GM21528 (cell line): ENCODE measurements around the gene TUBGCP2.

ENCODE experiments used
- ATAC-seq: cut with Tn5 transposase; IDR thresholded peaks from one replicate; pipeline ENCODE4 v1.9.1; 2021; ENCODE audit warnings: mild to moderate bottlenecking, moderate library complexity; ENCODE audit not compliant: unreplicated experiment, low FRiP score

TUBGCP2 gene

DNA sequence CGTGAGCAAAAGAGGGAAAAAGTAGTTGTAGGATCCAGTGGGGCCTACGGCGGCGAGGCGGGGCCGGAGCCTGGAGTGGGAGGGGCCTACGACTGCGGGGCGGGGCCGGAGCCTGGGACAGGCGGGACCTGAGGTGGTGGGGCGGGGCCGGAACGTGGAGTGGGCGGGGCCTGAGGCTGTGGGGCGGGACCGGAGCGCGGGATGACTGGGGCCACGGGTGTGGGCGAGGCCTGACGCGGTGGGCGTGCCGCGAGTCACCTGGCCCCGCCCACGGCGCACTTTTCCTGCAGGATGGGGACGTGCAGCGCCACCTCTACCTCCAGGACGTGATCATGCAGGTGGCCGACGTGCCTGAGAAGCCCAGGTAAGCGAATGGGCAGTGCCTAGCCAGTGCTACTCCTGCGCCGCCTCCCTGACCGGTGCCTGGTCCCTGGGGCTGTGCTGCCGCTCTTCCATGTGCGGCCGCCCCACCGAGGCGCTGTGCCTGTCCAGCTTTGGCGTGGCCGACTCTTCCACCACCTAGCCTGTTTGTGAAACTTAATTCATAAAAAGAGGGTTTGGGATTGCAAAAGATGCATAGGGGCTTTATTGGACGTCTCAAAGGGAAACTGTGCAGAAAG lies 538 bp upstream of the TUBGCP2 start:
- ATAC-seq = peak; percentile 70

DNA sequence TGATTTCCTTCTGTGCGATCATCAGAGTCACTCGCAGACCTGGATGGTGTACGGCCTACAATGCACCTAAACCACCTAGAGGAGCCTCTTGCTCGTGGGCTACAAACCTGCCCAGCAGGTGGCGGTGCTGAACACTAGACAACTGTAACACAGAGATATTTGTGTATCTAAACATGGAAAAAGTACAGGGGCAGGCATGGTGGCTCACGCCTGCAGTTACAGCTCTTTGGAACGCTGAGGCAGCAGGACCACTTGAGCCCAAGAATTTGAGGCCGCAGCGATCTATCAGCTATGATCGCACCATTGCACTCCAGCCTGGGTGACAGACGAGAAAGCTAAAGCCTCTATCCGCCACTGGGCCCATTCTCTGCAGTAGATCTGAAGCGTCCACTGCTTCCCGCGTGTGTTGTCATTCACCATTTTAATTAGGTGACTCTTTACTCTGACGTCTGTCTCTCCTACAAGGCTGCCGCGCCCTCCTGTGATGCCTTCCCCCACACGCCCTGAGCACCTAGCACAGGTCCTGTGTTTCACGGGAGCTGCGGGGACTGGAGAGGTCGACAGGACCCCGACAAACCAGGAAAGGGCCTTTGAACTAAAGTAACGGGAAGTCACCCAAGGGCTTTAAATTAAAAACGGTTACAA lies 774 bp downstream of the TUBGCP2 start:
- peak; percentile 39 for ATAC-seq

DNA sequence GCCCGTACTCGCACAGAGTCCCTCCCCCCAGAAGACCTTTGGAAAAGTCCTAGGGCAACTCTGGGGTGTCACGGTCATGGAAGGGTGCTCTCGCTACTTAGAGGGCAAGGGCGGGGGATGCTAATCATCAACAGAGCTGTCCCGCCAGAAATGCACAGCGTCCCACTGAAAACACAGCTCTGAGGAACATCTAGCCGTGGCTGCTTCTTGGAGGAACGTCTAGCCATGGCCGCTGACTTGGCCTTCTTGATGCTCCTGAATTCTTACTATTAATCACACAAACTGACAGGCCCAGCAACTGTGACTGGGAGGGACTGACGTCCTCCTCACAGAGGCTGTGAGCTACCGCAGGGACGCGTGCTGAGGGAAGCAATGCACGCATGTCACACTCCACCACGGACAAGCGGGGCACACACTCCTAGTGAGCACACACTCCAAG lies 1.7 kb downstream of the TUBGCP2 start:
- ATAC-seq = no peak

DNA sequence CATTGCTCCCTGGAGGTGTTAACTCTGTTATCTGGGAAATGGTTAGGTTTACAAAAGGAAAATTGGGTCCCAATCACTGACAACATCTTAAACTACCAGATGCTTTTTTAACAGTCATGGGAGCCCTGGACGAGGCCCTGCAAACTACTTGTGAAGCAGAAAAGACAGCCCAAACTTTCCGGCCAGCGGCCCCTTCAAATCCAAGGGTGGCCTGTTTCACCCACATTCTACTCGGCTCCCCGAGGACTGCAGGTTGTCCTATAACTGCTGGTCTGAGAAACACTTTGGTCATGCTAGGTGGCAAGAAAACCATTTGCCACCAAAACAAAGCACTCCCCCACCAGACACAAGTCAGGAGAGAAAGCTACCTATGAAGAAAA lies 2.6 kb downstream of the TUBGCP2 start:
- no peak for ATAC-seq

DNA sequence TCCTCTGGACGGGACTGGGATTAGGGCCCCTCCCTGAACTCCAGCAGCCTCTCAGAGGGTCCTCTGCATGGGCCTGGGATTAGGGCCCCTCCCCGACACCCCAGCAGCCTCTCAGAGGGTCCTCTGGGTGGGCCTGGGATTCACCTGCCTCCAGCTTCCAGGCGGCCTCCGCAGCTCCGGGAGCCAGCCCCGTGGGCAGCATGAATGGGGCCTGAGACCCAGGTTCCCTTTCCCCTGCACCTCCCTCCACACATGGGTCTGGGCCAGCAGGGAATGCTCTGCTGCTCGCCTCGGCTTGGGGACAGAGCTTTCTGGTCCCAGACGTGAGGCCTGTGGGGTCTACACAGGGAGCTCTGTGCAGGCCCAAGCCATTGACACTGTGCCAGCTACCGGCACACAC lies 5.5 kb downstream of the TUBGCP2 start:
- ATAC-seq = no peak

DNA sequence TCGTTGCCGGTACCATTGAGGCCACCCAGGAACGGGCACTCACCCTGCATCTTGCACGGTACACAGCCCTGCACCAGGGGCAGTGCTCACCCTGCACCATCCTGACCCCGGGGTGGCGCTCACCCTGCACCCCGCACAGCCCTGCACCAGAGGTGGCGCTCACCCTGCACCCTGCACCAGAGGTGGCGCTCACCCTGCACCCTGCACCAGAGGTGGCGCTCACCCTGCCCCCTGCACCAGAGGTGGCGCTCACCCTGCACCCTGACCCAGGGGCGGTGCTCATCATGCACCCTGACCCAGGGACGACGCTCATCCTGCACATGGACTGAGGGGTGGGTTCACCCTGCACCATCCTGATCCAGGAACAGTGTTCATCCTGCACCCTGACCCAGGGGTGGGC lies 6.4 kb downstream of the TUBGCP2 start:
- no peak for ATAC-seq

DNA sequence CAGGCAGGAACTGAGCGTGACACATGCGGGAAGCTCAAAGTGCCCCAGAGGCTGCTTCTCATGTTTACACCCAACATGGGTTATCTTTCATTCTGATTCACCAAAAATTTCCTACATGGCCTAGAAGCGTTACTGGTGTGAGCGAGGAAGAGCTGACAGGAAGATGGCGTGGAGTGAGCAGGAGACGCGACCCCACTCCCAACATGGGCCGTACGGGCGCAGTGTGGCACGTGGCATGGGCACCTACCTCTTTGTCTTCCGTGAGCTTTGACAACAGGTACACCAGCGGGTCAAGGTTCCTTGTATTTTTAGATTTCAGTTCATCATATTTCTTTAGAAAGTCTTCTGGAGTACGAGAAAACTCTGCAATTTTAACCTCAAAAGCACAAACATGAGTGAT lies 8.9 kb downstream of the TUBGCP2 start:
- no peak for ATAC-seq

DNA sequence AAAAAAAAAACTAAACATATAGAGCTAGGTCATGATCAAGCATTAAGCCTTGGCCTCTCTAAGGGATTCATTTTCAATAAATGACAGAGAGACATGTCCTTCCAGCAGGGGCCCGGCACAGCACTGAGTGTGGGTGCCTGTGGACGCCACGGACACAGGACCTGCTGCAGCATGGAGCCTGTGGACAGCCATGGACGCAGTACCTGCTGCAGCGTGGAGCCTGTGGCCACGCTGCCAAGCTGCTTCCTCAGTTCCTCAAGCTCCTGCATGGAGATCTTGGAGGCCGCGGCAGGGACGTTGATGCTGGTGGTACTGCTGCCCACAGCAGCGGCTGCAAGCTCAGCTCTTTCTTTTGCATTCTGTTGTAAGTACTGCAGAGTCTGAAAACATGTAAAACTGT lies 9.4 kb downstream of the TUBGCP2 start:
- ATAC-seq = no peak

DNA sequence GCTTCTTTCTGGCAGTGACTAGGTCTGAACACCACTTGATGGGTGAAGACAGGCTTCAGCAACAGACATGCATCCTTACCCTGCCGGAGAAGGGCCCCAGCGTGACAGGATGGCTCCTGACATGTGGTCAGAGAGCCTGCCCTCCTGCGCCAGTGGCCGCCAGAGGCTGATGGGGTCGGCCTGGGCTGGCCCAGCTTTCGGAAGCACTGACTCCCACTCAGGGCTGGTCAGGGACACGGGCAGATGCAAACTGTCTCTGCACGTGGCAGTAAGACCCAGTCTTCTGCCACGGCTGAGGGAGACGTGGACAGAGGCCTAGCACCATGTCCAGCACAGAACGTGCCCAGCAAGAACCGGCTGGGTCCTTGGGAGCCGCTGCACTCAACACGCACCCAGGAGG lies 10.2 kb downstream of the TUBGCP2 start:
- ATAC-seq = no peak

DNA sequence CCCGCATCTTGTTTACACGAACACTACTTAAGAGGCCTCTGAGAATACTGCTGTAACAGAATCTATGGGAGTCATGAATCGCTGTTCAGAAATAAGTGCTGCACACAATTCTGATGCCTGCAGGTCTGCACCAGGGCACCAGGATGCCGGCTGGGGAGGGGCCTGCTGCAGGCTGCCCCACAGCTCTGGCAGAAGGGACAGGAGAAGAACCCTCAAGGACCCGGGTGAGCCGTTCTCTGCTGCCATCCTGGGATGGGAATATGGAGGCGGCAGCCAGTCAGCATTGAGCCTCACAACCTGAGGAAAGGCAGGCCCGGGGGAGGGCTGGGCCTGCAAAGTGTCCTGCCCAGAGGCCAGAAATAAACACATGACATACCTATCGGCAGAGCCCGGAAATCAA lies 11.2 kb downstream of the TUBGCP2 start:
- no peak for ATAC-seq

DNA sequence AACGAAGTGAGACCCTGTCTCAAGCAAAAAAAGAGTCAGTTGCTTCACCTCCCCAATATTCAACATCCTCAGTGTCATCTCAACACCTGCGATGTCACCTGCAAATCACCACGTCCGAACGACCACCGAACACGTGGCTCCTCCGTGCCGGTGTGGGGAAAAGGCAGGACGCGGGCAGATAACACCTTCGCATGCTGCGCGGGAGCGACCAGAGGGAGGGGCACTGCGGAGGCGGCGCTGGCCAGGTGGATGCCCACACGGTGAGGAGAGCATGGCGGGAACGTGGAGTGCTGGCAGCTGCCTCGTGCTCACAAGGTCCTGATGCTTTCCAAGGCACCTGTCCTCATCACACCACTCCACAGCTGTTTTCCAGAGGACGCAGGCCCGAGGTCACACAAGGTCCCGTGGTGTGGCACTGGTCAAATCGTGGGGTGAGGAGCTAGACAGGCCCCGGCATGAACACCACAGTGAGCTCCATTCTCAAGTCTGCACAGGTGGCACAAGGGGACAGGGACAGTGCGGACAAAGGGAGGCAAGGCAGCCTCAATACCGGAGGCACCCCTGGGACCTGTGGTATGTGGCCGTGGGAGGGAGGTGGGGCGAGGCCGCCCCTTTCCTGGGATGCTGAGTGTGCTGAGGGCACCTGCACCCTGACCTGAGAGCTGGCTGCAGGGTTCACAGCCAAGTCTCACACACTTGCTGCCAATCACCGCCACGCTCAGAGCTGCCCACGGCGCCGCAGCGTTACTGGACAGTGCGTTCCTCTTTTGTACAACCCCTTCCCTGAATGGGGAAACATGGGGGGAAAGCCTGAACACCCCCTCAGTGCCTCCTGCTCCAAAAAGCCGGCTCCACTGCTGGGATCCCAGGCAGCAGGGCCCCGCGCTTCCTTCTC lies 13.0 kb downstream of the TUBGCP2 start:
- no peak for ATAC-seq

DNA sequence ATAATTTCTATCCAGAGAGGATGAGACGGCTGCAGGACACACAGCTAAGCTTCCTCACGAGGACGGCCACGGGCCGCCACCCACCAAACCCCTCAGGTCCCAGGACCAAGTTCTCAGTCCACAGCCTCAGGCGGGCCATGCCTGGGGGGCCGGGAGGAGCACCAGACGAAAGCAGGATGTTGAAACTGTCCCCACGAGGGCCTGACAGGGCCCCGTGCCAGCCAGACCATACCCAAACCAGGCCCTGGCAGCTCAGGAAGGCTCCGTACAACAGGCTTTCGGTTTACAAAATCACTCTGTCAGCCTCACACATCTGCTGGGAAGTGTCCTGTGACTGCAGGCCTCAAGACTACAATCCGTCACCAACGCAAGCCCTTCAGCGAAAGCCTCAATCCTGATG lies 14.5 kb downstream of the TUBGCP2 start:
- no peak for ATAC-seq

DNA sequence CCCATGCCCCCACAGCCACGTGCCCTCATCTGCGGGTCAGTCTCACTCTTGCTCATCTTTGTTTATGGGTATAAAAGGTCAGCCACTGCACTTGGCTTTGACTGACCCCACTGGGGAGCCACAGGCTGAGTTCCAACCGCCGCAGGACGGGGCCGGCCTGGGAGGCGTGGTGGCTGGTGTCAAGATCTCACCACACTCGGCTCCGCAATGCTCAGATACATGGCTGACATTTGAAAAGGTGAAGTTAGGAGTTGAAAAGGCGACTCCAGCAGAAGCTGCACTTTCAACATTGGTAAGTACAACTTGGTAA lies 14.9 kb downstream of the TUBGCP2 start:
- no peak for ATAC-seq

DNA sequence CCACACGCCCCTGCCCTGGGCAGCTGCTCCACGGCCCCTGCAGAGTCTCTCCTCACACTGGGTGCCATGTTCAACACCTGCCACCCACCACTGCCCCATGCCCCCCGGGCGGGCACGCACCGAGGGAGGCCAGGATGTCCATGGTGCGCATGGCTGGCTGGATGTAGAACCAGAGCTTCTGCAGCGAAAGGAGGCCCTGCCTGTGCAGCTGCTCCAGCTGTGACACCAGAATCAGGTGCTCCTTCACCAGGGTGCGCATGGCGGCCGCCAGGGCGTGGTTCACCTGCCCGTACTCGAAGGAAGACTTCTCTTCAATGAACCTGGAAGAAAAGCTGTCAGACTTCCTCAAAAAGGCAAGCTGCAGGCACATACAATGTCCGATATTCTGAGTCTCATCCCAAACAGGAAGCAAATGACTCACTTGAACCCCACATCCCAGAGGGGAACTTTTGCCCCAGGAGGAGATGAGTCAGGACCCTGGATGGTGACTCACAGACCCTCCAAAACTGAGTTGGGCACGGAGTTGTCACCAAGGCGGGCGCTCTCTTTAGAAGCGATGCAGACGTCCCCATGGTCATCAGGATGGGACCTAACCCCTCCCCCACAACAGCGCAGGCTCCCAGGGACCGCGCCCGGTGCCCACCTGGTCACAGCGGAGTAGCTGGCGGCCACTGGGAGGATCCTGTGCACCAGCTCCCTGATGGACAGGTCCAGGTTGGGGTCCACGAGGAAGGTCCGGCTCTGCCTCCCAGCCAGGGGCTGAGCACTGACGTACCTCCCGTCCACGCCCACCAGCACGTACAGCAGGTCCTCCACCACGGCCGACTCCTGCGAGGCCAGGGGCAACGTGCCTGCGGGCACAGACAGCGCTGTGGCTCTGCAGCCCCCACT lies 15.5 kb downstream of the TUBGCP2 start:
- ATAC-seq = no peak

DNA sequence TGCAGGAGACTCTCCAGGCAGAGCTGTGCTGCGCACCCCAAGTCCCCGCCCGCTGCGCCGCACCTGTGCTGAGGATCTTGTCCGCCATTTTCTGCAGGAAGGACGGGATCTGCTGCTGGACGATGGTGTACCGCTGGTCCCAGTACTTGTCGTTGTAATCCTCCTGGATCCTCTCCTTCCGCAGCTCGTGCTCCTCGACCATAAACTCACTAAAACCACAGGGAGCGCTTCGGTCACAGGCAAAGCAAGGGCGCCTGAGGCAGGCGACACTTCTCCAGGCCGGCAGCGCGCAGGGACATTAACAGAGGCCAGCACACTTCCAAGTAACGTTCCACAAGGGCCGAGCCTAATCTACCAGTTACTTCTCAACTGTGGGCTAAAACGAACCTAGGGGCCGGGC lies 18.9 kb downstream of the TUBGCP2 start:
- ATAC-seq = no peak

DNA sequence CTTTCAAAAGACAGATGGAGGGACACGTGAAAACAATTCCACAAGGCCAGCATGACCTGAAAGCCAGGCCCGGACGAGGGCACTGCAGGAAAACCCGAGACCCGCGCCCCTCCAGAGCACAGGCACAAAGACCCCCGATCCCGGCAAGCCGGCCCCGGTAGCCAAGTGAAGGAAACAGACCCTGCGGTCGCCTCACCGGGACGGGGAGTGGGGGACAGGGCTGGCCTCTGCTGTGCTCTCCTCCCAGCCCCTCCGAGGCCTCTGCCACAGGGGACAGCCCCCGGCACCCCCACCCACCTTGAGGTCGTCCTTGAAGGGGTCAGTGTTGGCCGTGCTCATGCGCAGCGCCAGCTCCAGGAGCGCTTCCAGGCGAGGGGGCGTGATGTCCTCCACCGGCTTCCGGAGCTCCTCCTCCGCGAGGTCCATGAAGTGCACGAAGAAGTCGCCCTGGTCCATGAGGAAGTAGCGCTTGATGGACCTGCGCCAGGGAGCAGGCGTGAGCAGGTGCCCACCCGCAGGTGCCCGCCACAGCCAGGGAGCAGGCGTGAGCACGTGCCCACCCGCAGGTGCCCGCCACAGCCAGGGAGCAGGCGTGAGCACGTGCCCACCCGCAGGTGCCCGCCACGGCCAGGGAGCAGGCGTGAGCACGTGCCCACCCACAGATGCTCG lies 20.7 kb downstream of the TUBGCP2 start:
- no peak for ATAC-seq

DNA sequence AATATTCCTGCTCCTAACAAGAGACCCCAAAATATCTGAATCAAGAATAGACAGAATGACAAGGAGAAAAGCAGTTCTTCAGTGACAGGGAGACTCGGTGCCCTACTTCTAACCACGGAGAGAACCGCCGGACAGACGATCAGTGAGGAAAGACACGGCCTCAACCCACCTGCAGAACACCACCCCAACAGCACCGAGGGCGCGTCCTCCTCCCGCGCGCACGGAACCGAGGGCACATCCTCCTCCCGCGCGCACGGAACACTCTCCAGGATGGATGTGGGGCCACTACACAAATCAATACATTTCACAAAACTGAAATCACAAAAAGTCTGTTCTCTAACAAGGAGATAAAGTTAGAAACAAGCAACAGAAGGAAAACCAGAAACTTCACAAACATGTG lies 22.3 kb downstream of the TUBGCP2 start:
- no peak for ATAC-seq

DNA sequence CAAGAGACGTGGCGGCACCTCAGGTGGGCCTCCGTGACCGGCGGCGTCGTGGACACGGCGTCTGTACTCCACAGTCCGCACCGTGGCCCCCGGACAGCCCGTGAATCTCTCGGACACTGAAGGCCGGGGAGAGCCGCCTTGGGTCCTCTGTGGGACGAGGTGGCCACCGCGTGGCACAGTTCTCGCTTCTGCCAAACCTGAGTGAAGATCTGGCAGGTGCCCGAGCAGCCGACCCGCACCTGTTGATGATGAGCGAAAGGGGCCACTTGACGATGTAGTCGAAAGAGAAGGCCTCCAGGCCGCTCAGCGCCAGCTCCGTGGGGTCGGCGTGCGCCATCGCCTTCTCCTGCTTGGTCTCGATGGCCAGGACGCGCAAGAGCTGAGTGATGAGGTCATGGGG lies 23.5 kb downstream of the TUBGCP2 start:
- no peak for ATAC-seq

DNA sequence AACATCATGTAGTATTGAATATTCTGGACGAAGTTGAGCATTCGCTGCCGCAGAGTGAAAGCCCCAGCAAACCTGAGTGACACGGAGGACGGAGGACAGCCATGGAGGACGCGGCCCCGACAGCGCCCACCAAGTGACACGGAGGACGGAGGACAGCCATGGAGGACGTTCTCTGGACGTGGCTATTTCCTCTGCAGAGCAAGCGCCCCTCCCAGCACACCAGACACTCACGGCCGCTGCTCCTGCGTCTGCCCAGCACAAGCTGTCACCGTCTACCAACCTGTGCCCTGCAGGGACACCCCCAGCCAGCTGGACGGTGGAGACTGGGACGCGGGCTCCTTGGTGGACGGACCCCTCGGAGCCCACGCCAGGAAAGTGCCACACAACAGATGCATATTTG lies 24.7 kb downstream of the TUBGCP2 start:
- ATAC-seq = no peak

DNA sequence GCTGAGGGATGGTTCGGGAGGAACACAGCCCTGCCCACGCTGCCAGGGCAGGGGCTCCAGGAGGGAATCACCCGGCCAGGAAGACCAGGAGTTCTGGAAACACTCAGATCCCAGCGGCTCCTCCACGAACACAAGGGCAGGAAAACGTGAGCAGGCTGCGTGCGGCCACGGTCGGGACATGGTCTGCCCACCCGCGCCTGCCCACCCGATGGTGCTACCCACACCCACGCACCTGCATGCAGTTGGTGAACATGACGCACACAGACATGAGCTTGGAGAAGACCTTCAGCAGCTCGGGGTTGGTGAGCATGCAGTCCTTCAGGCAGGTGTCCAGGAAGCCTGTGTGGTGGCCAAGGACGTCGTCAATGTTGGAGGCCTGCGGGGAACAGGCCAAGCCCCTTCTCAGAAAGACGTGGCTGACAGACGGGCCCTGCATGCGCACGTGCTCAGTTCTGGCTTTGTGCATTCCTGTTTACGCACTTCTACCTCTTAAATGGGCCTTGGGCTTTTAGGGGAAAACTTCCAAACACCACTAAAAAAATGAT lies 25.8 kb downstream of the TUBGCP2 start:
- no peak for ATAC-seq
